HG02610 (cell line): Measurements from ENCODE around the gene SKAP1.

Source experiments
- ATAC-seq: cut with Tn5 transposase; IDR thresholded peaks from one replicate; pipeline ENCODE4 v1.9.1; 2021; ENCODE audit warnings: mild to moderate bottlenecking, moderate library complexity; ENCODE audit not compliant: unreplicated experiment

SKAP1 gene

GRCh38 chr17:48084932-48085331 lies 345.1 kb downstream of the SKAP1 start:
- ATAC-seq: no peak
